Transverse colon (tissue), 4 donors: Measurements from ENCODE around the gene CCND2.

Source experiments
- POLR2A ChIP-seq: fragments of 450-650 bp; IDR thresholded peaks from one replicate; pipeline ENCODE4 v1.6.1; 2016; ENCODE audit warnings: antibody characterized with exemption, mild to moderate bottlenecking, moderate library complexity
- POLR2AphosphoS5 ChIP-seq, 3 donors: sonication (generic); formaldehyde crosslinking; IDR thresholded peaks; one replicate each; pipeline ENCODE4 v1.6.1; 2016; ENCODE audit warnings: antibody characterized with exemption in 3 of 3
- TF ChIP-seq, protein P1 (sequence below), 5 experiments: fragments of 200-600 bp in 3 of 5; fragments of 450-650 bp in 2 of 5; sonication (generic) in 3 of 5; IDR thresholded peaks; 1 replicate in 2 of 5; 2 replicates in 3 of 5; pipeline ENCODE4 v1.5.1; 2016 to 2017; ENCODE audit warnings: antibody characterized with exemption in 5 of 5, inconsistent platforms in 3 of 5, mild to moderate bottlenecking in 2 of 5, moderate library complexity in 1 of 5

DNA sequence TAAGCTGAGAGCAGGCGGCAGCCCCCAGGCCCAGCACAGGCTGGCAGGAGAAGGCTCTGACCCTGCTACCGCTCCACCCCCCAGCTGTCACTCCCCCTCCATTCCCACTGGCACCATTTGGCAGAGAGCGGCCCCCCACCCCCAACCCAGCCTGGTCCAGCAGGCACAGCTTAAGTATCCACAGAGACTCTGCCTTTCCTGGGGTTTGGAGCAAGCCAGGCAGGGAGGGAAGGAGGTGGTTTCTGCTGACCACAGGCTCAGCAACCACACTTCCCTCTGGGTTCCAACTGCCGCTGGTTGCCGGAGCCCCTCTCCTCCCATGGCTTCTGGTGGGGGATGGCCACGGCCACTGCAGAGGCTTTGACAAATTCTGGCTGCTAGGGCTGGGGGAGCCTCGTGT lies 30.5 kb upstream of the CCND2 start:
- TF ChIP-seq, protein P1, sequence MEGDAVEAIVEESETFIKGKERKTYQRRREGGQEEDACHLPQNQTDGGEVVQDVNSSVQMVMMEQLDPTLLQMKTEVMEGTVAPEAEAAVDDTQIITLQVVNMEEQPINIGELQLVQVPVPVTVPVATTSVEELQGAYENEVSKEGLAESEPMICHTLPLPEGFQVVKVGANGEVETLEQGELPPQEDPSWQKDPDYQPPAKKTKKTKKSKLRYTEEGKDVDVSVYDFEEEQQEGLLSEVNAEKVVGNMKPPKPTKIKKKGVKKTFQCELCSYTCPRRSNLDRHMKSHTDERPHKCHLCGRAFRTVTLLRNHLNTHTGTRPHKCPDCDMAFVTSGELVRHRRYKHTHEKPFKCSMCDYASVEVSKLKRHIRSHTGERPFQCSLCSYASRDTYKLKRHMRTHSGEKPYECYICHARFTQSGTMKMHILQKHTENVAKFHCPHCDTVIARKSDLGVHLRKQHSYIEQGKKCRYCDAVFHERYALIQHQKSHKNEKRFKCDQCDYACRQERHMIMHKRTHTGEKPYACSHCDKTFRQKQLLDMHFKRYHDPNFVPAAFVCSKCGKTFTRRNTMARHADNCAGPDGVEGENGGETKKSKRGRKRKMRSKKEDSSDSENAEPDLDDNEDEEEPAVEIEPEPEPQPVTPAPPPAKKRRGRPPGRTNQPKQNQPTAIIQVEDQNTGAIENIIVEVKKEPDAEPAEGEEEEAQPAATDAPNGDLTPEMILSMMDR (IDR thresholded peaks at IDR 0.05), result no peak
- TF ChIP-seq POLR2AphosphoS5 (IDR thresholded peaks at IDR 0.05) (no peak), POLR2A (no peak)
